Measurements from ENCODE around the gene SKIDA1. TPM values are rescaled to one million over a fixed set of nuclear protein-coding genes. Genes with fewer than 3 reads are reported as not detected.

Gene SKIDA1
- polyA plus RNA-seq, 6 donors from 2014 or later: not detected

GRCh38 chr10:21534604-21535493, 9.4 kb upstream of the SKIDA1 start:
- Mint-ChIP-seq H3K36me3 (peaks cover 0 to 5% of the 10 kb centered on the region in 2 donors), H3K4me3 (peak overlapping the region; percentile 87 to 96 (median 94)), H3K9me3 (no peaks in the 10 kb centered on the region), H3K4me1 (peaks cover 12 to 25% (median 17%) of the 10 kb centered on the region in 3 donors), H3K27ac (peak overlapping the region in 4 of 6 donors; percentile 77 to 92 (median 84)), H3K27me3 (no peaks in the 10 kb centered on the region)
- peak; percentile 17 to 35 for ATAC-seq (ENCODE audit: low read depth in 2 of 2)
- DNase-seq: peak; percentile 51

- H3K36me3 Mint-ChIP-seq: peaks cover 0 to 5% of the 10 kb centered on the region in 2 donors
- peak overlapping the region; percentile 87 to 96 (median 93) for H3K4me3 Mint-ChIP-seq
- no peak for DNase-seq
- H3K27me3 Mint-ChIP-seq: peaks cover 0 to 3% (median 0%) of the 10 kb centered on the region in 3 donors
- peaks cover 12 to 25% (median 17%) of the 10 kb centered on the region in 3 donors for H3K4me1 Mint-ChIP-seq
- H3K9me3 Mint-ChIP-seq: no peaks in the 10 kb centered on the region
- no peak for ATAC-seq (ENCODE audit: low read depth in 2 of 2)
- peak overlapping the region in 3 of 6 donors; percentile 72 to 92 (median 77) for H3K27ac Mint-ChIP-seq
Measured at GRCh38 chr10:21534280-21534586, 8.8 kb upstream of the SKIDA1 start.

DNA sequence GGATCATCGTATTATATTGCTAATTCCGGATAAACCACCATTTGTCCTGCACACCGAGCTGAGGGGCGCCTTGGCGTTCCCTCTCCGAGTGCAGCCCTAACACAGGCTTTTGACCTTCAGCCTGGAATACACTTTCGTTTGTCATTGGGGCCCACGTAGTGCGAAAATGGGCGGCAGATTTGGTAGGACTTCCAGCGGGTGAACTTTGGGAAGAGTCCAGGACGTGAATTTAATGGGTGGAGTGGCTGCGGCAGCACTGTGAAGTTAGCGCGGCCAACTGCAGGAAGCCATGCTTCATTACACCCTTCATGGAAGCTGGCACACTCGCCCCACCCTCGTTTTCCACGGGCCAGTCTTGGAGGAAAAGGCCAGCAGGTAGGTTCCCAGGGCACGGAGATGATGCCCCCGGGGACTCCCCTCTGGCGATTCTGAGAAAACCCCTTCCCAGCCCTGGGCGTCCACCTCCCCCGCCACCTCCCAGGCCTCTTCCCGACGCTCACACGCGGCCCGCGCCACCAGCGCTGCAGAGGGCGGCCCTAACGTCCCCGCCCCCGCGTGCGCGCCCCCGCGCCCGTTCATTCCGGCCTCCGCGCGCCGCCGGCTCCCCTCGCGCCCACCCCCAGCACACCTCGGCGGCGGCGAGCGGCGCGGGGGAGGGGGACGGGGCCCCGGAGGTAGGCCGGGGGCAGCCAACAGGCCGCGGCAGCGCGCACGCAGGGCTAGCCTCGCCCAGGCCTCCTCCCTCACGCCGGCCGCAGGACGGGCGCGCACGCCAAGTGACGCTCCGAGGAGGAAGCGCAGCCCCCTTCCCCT, 8.2 kb upstream of the SKIDA1 start, which contains the start of gene MLLT10:
TSS of gene MLLT10 (plus strand) at position 766 of the 813 bp plus-strand sequence. CDS start 413 bp downstream, outside the sequence.
- peaks cover 12 to 23% (median 17%) of the 10 kb centered on the region in 3 donors for H3K4me1 Mint-ChIP-seq
- peak within 1 kb of the TSS; percentile 87 to 96 (median 94) for H3K4me3 Mint-ChIP-seq
- H3K9me3 Mint-ChIP-seq: no peaks in the 10 kb centered on the region
- ATAC-seq (ENCODE audit: low read depth in 2 of 2) (peak; percentile 84 to 86), DNase-seq (peak; percentile 95)
- H3K27me3 Mint-ChIP-seq: peaks cover 0 to 7% (median 0%) of the 10 kb centered on the region in 3 donors
- H3K36me3 Mint-ChIP-seq: peaks cover 0 to 3% of the 10 kb centered on the region in 2 donors
- peak within 1 kb of the TSS; percentile 77 to 97 (median 91) for H3K27ac Mint-ChIP-seq

- no peak for DNase-seq
- H3K4me1 Mint-ChIP-seq: peaks cover 12 to 20% (median 17%) of the 10 kb centered on the region in 3 donors
Measured at GRCh38 chr10:21532694-21533466, 7.4 kb upstream of the SKIDA1 start.

GRCh38 chr10:21531164-21531563, 5.7 kb upstream of the SKIDA1 start:
- ATAC-seq (ENCODE audit: low read depth in 2 of 2) (no peak), DNase-seq (no peak)
- Mint-ChIP-seq H3K27ac (no peak overlapping the region), H3K27me3 (peaks cover 12 to 23% (median 12%) of the 10 kb centered on the region in 3 donors), H3K9me3 (peaks cover 0 to 5% (median 0%) of the 10 kb centered on the region in 7 donors), H3K36me3 (peaks cover 0 to 6% of the 10 kb centered on the region in 2 donors), H3K4me3 (no peak overlapping the region), H3K4me1 (peaks cover 21 to 35% (median 25%) of the 10 kb centered on the region in 3 donors)

More at GRCh38 chr10:21532694-21533466, 7.4 kb upstream of the SKIDA1 start:
- H3K9me3 Mint-ChIP-seq: peaks cover 0 to 2% (median 0%) of the 10 kb centered on the region in 7 donors
- H3K27me3 Mint-ChIP-seq: peaks cover 0 to 15% (median 0%) of the 10 kb centered on the region in 3 donors
- ATAC-seq (ENCODE audit: low read depth in 2 of 2): no peak
- H3K36me3 Mint-ChIP-seq: no peaks in the 10 kb centered on the region
- H3K4me3 Mint-ChIP-seq: peak overlapping the region; percentile 87 to 96 (median 94)
- peak overlapping the region; percentile 11 to 97 (median 84) for H3K27ac Mint-ChIP-seq

DNA sequence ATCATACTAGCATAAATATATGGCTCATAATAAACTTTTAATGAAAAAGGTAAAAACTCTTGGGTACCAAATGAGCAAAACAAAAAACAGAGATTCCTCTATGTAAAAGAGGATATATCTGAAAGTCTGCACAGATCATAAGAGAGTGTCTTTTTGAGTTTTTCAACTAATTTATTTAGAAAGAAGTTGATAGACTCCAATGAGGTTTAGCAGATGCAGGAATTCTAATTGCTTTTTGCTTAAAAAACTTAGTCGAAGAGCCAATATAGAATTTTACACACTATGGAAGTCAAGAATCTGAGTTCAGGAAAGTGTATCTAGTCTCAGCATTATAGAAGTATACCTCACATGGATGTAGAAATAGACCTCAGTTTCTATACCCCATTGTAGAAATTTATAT, 5.2 kb upstream of the SKIDA1 start:
- Mint-ChIP-seq H3K4me3 (peak overlapping the region in 1 of 8 donors; percentile 56), H3K27ac (peak overlapping the region in 1 of 6 donors; percentile 47)

GRCh38 chr10:21530168-21530567, 4.7 kb upstream of the SKIDA1 start:
- Mint-ChIP-seq H3K36me3 (peaks cover 0 to 13% of the 10 kb centered on the region in 2 donors), H3K9me3 (peaks cover 0 to 5% (median 0%) of the 10 kb centered on the region in 7 donors), H3K27me3 (peaks cover 18 to 28% (median 20%) of the 10 kb centered on the region in 3 donors), H3K4me3 (peak overlapping the region in 1 of 8 donors; percentile 56), H3K27ac (no peak overlapping the region), H3K4me1 (peaks cover 21 to 35% (median 27%) of the 10 kb centered on the region in 3 donors)
- no peak for ATAC-seq (ENCODE audit: low read depth in 2 of 2)
- DNase-seq: no peak

More for the DNA sequence above, 5.2 kb upstream of the SKIDA1 start:
- H3K4me1 Mint-ChIP-seq: peaks cover 21 to 35% (median 25%) of the 10 kb centered on the region in 3 donors
- DNase-seq (no peak), ATAC-seq (ENCODE audit: low read depth in 2 of 2) (no peak)
- peaks cover 0 to 5% (median 0%) of the 10 kb centered on the region in 7 donors for H3K9me3 Mint-ChIP-seq
- H3K36me3 Mint-ChIP-seq: peaks cover 0 to 8% of the 10 kb centered on the region in 2 donors
- H3K27me3 Mint-ChIP-seq: peaks cover 13 to 23% (median 15%) of the 10 kb centered on the region in 3 donors

DNA sequence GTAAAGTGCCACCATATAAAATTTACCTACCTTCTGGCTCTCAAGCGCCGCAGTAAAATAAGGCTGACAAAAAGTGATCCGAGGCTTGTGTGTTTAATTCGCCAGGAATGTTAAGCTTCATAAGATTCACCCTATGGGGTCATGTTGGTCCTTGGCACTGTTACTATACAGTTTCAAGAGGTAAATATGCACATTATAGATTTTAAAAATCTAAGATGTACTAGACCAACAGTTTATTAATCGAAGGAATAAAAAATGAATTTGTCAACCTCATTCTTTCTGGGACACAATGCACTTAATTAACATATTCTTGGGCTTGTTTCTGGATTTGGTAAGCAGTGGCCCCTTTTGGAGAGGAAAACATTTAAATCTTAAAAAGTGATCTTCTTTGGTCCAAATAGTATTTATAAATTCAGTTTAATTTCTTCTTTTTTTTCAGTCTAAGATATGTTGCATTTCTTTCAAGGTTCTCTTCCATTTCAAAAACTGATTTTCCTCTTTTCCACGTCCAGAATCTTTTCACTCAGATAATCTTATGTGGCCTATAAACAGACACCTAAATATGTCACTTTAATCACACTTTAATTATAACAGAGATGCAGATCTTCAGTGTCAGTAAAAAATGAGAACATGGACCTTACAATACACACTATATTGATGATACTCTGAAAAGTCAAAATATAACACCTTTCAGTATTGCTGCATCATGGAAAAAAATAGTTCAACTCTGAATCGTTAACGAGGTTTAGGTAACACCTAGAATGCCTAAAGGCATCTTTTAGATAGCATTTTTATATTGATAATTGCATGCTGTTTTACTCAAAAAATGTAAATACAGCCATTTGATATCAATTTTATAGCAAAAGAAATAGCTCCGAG, 3.8 kb upstream of the SKIDA1 start:
- Mint-ChIP-seq H3K4me1 (peaks cover 30 to 41% (median 35%) of the 10 kb centered on the region in 3 donors), H3K27ac (no peak overlapping the region), H3K9me3 (peaks cover 0 to 5% (median 0%) of the 10 kb centered on the region in 7 donors), H3K36me3 (peaks cover 0 to 18% of the 10 kb centered on the region in 2 donors), H3K4me3 (peak overlapping the region in 1 of 8 donors; percentile 91), H3K27me3 (peaks cover 25 to 36% (median 26%) of the 10 kb centered on the region in 3 donors)
- DNase-seq: no peak
- no peak for ATAC-seq (ENCODE audit: low read depth in 2 of 2)

DNA sequence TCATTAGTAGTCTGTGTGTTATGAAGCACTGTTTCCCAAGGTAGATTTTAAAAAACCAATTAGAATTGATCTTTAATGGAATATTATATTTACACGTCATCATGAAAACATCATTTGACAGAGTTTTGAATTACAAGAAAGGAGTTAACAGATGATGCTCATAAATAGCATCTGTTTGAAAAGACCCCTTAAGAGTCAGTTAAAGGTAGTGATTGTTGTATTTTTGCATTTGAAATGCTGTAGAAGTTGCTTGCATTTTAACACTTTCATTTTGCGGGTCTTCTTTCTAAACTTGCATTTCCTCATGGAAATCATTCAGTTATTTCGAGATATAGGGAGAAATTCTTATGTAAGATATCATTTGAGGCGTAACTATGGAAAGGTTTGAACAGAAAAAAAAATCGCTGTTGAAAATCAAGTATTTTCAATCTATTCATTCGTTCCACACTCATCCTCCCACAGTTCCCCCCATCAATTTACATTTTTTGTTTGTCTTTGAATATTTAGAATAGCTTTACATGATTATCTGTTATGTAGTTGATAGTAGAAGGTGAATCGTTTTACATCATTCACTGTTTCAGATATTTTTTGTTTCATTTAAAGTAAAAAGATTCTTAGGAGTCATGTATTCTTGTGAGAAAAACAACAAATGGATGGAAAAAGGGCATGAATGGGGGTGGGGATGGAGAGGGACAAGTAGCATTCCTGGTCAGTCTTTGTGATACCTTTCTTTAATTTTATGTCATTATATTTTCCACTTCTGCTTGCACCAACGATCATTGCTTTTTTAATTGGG, 3.0 kb upstream of the SKIDA1 start:
- Mint-ChIP-seq H3K27ac (peak overlapping the region in 3 of 6 donors; percentile 18 to 94 (median 67)), H3K36me3 (peaks cover 0 to 18% of the 10 kb centered on the region in 2 donors), H3K9me3 (peaks cover 0 to 5% (median 1%) of the 10 kb centered on the region in 7 donors), H3K4me1 (peaks cover 32 to 42% (median 33%) of the 10 kb centered on the region in 3 donors), H3K27me3 (peaks cover 30 to 39% (median 31%) of the 10 kb centered on the region in 3 donors), H3K4me3 (peak overlapping the region in 4 of 8 donors; percentile 65 to 93 (median 78))
- DNase-seq: no peak
- no peak for ATAC-seq (ENCODE audit: low read depth in 2 of 2)

DNA sequence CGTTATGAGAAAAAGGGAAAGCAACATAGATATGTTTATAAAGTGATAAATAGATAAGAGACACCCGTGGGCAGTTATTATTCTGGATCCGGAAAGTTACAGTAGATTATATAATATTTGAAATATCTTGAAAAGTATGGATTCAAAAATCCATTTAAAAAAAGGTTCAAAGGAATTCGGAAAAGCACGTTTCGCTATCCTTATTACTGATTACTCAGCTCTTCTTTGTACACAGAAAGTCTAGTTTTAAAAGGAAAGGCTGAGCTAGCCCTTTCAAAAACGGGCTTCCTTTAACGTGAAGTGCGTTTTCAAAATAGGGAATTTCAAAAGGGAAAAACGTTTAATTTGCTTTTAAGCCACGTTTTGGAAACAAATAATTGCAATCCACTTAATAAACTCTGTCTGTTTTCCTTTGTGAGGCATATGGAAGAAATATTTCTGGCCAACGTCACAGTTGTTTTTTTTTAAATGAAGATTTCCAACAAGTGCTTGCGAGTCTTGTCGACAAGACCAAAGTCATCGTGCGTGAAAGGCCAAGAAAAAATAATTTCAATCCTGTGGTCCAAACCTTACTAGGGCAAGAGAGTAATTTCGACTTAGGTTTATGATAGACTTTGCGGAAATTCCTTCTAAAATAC, 2.2 kb upstream of the SKIDA1 start:
- H3K36me3 Mint-ChIP-seq: peaks cover 0 to 18% of the 10 kb centered on the region in 2 donors
- DNase-seq (no peak), ATAC-seq (ENCODE audit: low read depth in 2 of 2) (no peak)
- H3K9me3 Mint-ChIP-seq: peaks cover 0 to 5% (median 1%) of the 10 kb centered on the region in 7 donors
- peak overlapping the region; percentile 65 to 93 (median 84) for H3K4me3 Mint-ChIP-seq
- H3K4me1 Mint-ChIP-seq: peaks cover 27 to 36% (median 28%) of the 10 kb centered on the region in 3 donors
- peak overlapping the region in 5 of 6 donors; percentile 63 to 94 (median 67) for H3K27ac Mint-ChIP-seq
- peaks cover 33 to 46% (median 38%) of the 10 kb centered on the region in 3 donors for H3K27me3 Mint-ChIP-seq

All from naive B cell (primary cell).